RWPE2 (cell line): ENCODE measurements around the gene ZFAND3.

Experiments
- ATAC-seq: fragments of 200-7000 bp; cut with Tn5 transposase; 3 replicates; pipeline ENCODE4 v1.9.1; 2021; ENCODE audit warnings: low read depth
- DNase-seq: peaks from one replicate; pipeline ENCODE4 v3.0.0-alpha.2; 2020; ENCODE audit warnings: low spot score
- H3K27ac ChIP-seq: fragments of 450-650 bp; 2 replicates; pipeline ENCODE4 v1.5.1; 2017; ENCODE audit warnings: mild to moderate bottlenecking; ENCODE audit not compliant: poor library complexity, severe bottlenecking
- H3K27me3 ChIP-seq: fragments of 250-450 bp; sonication (Bioruptor Pico); 2 replicates; pipeline ENCODE4 v1.5.1; 2021; ENCODE audit warnings: mild to moderate bottlenecking, moderate library complexity; ENCODE audit not compliant: insufficient read depth, poor library complexity, severe bottlenecking
- H3K36me3 ChIP-seq: fragments of 250-450 bp; sonication (Bioruptor Pico); 2 replicates; pipeline ENCODE4 v1.5.1; 2020; ENCODE audit warnings: low read depth, mild to moderate bottlenecking, moderate library complexity
- H3K4me1 ChIP-seq: fragments of 250-450 bp; sonication (Bioruptor Pico); 2 replicates; pipeline ENCODE4 v1.5.1; 2021; ENCODE audit warnings: mild to moderate bottlenecking, moderate library complexity; ENCODE audit not compliant: insufficient read depth, poor library complexity, severe bottlenecking
- H3K4me3 ChIP-seq: fragments of 250-450 bp; sonication (Bioruptor Pico); 2 replicates; pipeline ENCODE4 v1.5.1; 2021; ENCODE audit warnings: mild to moderate bottlenecking, moderate library complexity; ENCODE audit not compliant: severe bottlenecking
- H3K9me3 ChIP-seq: fragments of 250-450 bp; sonication (Bioruptor Pico); 2 replicates; pipeline ENCODE4 v1.5.1; 2021; ENCODE audit warnings: mild to moderate bottlenecking, moderate library complexity; ENCODE audit not compliant: severe bottlenecking
- TF ChIP-seq, protein P1 (sequence below): fragments of 450-650 bp; IDR thresholded peaks from one replicate; pipeline ENCODE4 v1.5.1; 2017; ENCODE audit warnings: mild to moderate bottlenecking, moderate library complexity; ENCODE audit not compliant: poor library complexity, severe bottlenecking

Gene ZFAND3

DNA sequence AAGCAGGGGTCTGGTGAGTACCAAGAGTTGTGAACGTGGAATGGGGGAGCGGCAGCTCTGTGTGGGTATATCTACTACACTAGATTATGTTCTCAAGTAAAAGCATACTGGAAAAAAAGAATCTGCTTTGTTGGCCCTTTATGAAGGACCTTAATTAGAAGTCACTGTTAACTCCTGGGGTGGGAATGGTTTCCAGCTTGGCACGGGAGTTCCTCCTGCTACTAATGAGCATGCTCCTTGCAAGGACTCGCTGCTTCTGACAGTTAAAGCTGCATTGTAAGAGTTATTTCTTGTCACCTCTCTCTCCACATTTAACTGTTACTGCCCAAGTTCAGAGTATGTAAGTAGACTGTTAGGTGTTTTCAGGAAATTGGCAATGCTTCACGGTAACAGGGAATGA lies 292.7 kb downstream of the ZFAND3 start:
- H3K27me3 ChIP-seq: no peaks in the 10 kb centered on the region
- peaks cover 26% of the 10 kb centered on the region for H3K4me1 ChIP-seq
- no peaks in the 10 kb centered on the region for H3K36me3 ChIP-seq
- ATAC-seq (no peak), DNase-seq (no peak)
- no peak overlapping the region for H3K4me3 ChIP-seq
- TF ChIP-seq, protein P1, sequence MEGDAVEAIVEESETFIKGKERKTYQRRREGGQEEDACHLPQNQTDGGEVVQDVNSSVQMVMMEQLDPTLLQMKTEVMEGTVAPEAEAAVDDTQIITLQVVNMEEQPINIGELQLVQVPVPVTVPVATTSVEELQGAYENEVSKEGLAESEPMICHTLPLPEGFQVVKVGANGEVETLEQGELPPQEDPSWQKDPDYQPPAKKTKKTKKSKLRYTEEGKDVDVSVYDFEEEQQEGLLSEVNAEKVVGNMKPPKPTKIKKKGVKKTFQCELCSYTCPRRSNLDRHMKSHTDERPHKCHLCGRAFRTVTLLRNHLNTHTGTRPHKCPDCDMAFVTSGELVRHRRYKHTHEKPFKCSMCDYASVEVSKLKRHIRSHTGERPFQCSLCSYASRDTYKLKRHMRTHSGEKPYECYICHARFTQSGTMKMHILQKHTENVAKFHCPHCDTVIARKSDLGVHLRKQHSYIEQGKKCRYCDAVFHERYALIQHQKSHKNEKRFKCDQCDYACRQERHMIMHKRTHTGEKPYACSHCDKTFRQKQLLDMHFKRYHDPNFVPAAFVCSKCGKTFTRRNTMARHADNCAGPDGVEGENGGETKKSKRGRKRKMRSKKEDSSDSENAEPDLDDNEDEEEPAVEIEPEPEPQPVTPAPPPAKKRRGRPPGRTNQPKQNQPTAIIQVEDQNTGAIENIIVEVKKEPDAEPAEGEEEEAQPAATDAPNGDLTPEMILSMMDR: no peak
- H3K9me3 ChIP-seq: no peaks in the 10 kb centered on the region
- H3K27ac ChIP-seq: no peak overlapping the region

DNA sequence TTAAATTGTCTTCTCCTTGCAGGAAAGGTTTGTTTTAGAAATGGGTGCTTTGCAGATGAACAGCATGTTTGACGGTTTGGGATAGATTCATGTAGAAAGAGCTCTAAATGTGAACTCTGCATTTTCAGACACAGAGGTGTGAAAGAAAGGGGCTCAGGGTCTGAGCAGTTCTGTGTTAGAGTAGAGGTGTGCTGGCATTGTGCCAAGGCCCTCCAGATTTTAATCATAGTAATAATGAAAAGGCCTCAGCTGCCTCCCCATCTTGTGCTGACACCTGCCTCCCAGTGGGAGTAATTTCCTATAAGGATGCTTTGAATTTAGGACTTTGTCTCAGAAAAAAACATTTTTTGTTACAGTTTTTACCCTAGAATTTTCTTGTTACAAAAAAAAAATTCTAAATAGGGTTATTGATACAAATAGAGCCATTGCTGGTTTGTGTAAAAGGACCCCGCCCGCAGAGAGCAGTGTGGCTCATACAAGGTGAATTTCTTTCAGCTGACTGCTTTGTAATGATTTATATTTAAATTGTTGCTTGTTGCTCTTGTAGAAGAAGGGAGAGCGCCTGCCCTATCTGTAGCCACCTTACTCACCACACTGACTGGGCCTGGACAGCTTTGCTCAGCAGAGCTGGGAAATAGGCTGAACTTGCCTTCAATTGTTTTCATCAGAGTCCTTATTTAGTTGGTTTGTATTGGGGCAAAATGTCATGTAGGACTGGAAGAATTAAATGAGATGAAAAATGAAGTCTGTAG lies 294.5 kb downstream of the ZFAND3 start:
- Histone ChIP-seq H3K27me3 (no peaks in the 10 kb centered on the region), H3K36me3 (no peaks in the 10 kb centered on the region), H3K9me3 (no peaks in the 10 kb centered on the region), H3K4me1 (peaks cover 26% of the 10 kb centered on the region), H3K4me3 (no peak overlapping the region), H3K27ac (no peak overlapping the region)
- no peak for ATAC-seq
- TF ChIP-seq, protein P1: no peak
- no peak for DNase-seq

DNA sequence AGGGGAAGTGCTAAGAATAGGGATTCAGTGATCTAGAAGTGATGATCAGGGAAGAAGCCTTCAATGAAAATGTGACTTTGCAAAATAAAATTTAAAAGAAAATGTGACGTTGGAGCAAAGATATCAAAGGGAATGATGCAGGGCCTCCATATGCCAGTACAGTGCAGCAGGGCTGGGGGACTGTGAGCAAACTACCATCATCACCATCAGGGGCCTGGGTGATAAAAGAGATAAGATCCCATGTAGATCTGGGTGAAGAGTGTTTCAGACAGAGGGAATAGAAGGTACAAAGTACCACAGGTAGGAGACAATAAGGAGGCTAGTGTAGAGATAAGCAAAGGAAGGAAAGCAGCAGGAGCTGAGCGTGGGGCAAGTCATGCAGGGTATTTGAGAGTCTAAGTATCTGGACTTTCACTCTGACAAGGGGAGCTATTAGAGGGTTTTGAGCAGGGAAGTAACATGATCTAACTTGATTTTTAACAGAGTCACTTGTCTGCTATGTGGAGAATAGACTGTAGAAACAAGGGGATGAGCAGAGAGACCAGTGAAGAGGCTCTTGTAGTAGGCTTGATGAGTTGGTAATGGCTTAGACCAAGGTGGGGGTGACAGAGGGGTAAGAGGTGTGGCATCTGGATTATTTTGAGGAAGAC lies 295.6 kb downstream of the ZFAND3 start:
- no peaks in the 10 kb centered on the region for H3K36me3 ChIP-seq
- TF ChIP-seq, protein P1: no peak
- ATAC-seq (peak; percentile 59; the same call in 2 of the 3 replicates), DNase-seq (no peak)
- H3K27ac ChIP-seq: peak overlapping the region; percentile 46
- H3K4me3 ChIP-seq: no peak overlapping the region
- no peaks in the 10 kb centered on the region for H3K27me3 ChIP-seq
- H3K9me3 ChIP-seq: no peaks in the 10 kb centered on the region
- peaks cover 26% of the 10 kb centered on the region for H3K4me1 ChIP-seq

DNA sequence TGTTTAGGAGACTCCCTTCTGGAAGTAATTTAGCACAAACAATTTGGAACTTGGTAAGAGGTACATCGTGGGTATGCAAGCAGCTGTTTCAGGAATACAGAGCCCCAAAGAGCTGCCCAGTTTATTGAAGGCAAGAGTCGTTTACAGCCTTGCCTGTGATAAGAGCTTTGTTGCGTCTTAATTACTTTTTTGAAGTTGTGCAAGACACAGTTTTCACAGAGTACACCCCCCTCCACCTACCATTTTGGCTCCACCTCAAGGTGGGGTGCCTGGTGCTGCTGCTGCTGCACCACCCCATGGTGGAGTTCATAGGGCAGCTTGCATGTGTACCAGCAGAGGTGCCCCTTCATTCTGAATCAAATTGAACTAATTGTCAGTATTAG lies 296.1 kb downstream of the ZFAND3 start:
- TF ChIP-seq, protein P1: no peak
- no peak overlapping the region for H3K4me3 ChIP-seq
- H3K36me3 ChIP-seq: no peaks in the 10 kb centered on the region
- no peaks in the 10 kb centered on the region for H3K9me3 ChIP-seq
- H3K4me1 ChIP-seq: peaks cover 26% of the 10 kb centered on the region
- DNase-seq (no peak), ATAC-seq (no peak)
- no peaks in the 10 kb centered on the region for H3K27me3 ChIP-seq
- H3K27ac ChIP-seq: peak overlapping the region; percentile 46

DNA sequence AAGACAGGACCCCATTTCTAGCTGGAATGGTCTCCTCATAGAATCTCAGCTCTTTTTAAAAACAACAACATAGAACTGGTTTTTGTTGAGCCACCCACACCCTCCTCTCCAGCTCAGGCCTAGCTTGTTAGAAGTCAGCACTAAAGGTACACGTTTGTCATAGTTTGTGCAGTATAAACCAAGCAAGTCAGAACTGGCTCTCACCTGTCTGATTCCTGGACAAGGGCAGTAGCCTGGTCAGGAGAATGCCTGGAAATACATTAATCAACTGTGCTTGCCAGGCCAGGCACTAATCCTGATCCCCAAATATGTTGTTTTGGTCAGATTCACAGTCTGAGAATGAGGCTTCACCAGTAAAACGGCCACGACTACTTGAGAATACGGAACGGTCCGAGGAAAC lies 296.7 kb downstream of the ZFAND3 start:
- ATAC-seq (peak; percentile 74), DNase-seq (no peak)
- Histone ChIP-seq H3K4me1 (peaks cover 24% of the 10 kb centered on the region), H3K9me3 (no peaks in the 10 kb centered on the region), H3K36me3 (no peaks in the 10 kb centered on the region), H3K27me3 (no peaks in the 10 kb centered on the region), H3K4me3 (no peak overlapping the region), H3K27ac (peak overlapping the region; percentile 46)
- TF ChIP-seq, protein P1: no peak
